ENCODE results near the gene GTF3C1.
"Not testable (repeated sequence)": the region's sequence is repeated elsewhere in the genome, so short reads cannot be mapped to it uniquely, and the experiment has no call there.

The GTF3C1 gene

DNA sequence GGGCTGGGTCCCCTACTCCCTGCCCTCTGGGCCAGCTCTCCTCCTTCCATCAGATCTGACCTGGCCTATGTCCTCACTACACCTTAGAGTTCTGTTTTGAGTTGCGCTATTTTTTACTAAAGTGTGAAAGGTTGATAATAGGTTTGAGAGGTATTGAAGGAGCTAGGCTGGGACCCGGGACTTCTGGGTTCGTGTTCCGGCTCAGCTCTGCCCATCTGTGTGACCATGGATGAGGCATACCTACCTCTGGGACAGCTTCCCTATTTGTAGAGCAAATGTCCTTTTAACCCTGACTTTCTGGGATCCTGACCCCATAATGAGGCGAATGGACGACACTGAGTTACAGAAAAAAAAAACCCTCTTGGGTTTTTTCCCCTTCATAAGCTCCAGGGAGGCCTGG lies 111.8 kb downstream of the GTF3C1 start:
- DNase-seq: no peak

DNA sequence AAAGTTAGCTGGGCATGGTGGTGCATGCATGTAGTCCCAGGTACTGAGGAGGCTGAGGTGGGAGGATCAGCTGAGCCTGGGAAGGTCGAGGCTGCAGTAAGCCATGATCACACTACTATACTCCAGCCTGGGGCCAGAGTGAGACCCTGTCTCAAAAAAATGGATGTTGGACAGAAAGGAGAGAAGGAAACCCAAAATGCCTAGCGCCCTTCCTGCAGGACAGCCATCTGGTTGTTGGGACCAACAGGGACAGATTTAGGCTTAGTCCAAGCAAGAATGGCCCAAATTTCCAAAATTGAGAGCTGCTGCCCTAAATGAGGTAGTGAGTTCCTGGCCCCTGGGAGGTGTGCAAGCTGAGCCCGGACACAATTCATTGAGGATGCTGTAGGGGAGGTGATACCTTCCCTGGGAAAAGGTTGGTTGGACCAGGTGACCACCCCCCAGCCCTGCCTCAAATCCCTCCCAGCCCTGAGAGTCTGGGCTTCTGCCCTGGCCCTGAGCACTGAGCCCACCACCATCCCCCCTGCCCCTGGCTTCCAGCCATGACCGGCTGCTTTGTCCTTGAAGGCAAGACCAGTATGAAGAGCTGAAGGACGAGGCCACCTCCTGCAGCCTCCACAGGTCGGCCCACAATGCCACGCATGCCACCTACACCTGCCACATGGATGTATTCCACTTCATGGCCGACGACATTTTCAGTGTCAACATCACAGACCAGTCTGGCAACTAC lies 112.6 kb downstream of the GTF3C1 start:
- no peak for DNase-seq

DNA sequence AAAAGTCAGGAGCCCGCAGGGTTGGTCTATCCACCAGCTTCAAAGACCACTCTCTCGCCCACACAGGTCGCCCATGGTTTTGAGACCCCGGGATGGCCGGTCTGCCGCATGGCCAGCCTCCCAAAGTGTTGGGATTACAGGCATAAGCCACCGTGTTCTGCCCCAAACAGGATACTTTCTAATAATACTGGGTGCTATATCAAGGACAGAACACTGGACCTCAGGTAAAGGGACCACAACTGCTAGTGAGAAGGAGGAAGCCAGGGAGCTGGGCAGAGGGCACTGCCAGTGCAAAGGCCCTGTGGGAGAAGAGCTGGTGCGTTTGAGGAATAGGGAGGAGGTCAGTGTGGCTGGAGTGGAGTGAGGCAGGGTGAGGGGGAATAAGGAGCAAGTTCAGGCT lies 113.6 kb downstream of the GTF3C1 start:
- DNase-seq: no peak

DNA sequence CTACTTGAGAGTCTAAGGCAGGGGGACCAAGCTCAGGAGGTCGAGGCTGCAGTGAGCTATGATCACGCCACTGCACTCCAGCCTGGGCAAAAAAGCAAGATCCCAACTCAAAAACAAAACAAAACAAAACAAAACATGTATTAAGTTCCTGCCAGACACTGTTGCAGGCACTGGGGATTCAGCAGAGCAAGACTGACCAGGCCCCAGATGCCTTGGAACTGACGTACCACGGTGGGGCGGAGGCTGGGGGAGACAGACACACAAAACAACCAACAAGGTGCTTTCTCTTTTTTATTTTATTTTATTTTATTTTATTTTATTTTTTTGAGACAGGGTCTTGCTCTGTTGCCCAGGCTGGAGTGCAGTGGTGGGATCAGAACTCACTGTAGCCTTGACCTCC lies 114.6 kb downstream of the GTF3C1 start:
- DNase-seq: not testable (repeated sequence)

DNA sequence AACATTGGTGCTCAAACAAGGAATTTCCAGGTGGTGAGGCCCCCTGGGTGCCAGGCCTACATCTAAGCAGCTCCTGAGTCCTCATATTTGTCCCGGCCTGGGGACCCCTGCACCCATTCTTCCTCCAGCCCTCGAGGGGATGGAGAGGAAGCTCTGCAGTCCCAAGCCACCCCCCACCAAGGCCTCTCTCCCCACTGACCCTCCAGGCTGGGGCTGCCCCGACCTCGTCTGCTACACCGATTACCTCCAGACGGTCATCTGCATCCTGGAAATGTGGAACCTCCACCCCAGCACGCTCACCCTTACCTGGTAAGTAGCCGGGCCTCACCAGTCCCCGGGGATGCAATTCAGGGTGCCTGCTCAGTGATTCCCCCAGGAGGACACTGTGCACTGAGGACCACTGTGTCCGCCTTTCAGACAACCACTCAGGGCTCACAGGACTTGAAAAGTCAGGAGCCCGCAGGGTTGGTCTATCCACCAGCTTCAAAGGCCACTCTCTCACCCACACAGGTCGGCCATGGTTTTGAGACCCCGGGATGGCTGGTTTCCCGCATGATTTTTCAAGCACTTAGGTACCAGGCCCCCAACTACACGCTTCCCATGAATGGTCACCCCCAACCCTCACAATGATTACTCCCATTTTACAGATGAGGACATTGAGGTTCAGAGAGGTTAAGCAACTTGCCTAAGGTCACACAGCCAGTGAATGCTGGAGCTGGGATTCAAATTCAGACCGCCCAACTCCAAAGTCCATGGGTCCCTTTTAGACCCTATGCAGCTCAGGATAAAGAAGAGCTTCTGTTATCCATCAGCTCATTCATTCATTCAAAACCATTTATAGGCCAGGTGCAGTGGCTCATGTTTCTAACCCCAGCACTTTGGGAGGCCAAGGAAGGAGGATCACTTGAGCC lies 115.3 kb downstream of the GTF3C1 start:
- DNase-seq: no peak

- no peak for DNase-seq
Observed at GRCh38 chr16:27433636-27434035, 116.1 kb downstream of the GTF3C1 start.

DNA sequence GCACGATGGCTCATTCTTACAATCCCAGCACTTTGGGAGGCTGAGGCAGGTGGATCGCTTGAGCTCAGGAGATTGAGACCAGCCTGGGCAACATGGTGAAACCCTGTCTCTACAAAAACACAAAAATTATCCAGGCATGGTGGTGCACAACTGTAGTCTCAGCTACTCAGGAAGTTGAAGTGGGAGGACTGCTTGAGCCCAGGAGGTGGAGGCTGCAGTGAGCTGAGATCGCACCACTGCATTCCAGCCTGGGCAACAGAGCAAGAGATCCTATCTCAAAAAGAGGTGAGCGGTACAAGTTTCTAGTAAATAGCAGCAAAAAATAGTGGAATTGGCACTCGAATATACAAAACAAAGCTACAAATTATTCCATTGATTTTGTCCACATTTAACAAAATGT lies 116.5 kb downstream of the GTF3C1 start:
- DNase-seq: not testable (repeated sequence)

DNA sequence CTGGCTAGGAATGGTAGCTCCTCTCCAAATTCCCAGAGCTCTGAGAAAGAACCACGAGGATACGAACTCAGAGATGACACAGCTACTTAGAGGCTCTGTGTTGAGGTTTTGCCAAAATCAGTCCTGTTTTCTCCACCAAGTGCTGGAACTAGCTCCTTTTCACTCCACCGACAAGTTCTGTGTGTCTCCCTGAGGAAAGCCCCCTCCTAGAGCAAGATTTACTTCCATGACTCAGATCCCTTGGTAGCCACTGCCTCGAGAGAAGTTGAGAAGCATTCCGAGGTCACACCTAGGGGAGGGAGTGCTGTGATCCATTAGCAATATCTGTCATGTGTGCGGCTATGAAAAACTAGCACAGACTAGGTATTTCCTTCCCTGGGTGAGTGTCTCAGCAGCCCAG lies 117.2 kb downstream of the GTF3C1 start:
- DNase-seq: no peak

- no peak for DNase-seq
Observed at GRCh38 chr16:27431773-27432532, 117.8 kb downstream of the GTF3C1 start.

- no peak for DNase-seq
Observed at GRCh38 chr16:27430923-27431484, 118.7 kb downstream of the GTF3C1 start.

DNA sequence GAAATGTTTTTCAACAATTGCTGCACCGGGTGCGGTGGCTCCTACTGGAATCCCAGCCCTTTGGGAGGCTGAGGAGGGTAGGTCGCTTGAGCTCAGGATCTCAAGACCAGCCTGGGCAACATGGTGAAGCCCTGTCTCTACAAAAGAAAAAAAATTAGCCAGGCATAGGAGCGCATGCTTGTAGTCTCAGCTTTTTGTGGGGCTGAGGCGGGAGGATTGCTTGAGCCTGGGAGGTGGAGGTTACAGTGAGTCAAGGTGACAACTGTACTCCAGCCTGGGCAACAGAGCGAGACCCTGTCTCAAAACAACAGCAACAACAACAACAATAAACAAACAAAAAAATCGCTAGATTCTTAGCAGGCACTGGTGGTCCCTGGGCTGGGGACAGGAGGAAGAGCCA lies 119.2 kb downstream of the GTF3C1 start:
- DNase-seq: no peak

DNA sequence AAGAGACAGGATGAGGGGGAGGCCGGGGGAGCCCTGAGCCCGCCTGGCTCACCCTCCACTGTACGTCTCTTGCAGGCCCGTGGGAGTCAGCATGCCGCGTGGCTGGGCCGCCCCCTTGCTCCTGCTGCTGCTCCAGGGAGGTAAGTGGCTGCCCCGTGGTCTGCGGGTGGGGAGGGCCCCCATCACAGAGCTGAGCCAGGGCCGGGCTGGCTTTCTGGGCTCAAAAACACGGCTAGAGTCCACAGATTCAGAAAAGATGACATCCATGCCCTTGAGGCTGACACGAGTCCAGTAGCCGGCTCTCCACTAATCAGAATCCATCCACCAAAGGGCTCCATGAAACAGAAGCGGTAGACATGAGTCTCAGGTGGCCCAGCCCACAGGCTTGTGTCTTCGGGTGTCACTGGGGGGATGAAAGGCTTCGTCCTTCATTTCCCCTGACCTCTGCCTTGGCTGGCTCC lies 119.7 kb downstream of the GTF3C1 start:
- no peak for DNase-seq

DNA sequence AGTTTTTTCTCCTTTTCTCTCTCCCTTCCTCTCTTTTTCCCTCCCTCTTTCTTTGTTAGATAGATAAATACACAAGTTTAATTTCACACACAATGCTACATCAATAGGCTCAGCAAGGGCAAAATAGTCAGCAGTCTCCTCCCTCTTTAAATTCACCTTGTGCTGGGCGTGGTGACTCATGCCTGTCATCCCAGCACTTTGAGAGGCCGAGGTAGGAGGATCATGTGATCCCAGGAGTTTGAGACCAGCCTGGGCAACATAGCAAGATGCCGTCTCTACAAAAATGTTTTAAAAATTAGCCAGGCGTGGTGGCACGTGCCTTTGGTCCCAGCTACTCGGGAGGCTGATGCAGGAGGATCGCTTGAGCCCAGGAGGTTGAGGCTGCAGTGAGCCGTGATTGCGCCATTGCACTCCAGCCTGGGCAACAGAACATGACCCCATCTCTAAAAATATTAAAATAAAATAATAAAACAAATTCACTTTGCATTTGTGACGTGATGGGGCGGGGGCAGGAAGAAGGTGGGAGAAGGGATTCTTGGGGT lies 120.3 kb downstream of the GTF3C1 start:
- no peak for DNase-seq

- no peak for DNase-seq
Observed at GRCh38 chr16:27428026-27428785, 121.5 kb downstream of the GTF3C1 start.

GRCh38 chr16:27427538-27427937 lies 122.2 kb downstream of the GTF3C1 start:
- DNase-seq: no peak

DNA sequence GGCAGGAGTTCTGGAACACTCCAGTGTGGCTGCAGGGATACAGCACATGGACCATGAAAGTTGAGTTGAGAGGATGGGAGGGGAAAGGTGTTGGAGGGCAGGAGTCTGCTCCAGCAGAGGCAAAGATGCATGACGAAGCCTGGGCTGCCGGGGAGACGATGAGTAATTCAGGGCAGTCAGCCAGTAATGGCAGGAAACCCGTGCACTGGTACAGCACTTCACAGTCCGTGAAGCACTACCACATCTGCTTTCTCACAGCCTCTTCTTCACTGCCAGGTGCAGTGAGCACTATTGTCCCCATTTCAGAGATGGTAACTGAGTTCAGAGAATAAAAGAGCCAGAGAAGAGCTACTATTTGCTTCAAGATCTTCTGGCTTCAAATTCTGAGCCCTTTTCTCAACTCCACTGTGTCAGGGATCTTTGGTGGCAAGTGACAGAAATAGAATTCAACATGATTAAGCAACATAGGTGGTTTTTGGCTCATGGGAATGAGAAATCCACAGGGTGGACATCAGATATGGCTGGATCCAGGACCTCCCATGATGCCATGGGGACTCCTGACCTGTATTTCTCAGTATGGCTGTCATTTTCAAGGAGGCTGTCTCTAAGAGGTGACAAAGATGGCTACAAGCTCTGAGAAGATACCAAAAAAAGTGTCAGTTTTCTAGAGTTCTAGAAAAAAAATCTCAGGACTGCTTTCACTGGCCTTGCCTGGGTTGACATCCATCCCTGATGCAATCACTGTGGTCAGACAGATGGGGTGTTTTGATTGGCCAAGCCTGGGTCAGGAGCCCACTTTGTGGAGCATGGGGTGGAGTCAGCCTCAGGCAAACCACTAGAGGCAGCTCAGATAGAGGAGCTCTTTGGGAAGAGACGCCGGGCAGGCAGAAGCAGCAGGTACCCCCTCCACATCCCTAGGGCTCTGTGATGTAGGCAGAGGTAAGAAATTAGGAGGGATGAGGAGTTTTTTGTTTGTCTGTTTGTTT lies 123.0 kb downstream of the GTF3C1 start:
- DNase-seq: peak; percentile 86

- no peak for DNase-seq
Observed at GRCh38 chr16:27425961-27426360, 123.8 kb downstream of the GTF3C1 start.

DNA sequence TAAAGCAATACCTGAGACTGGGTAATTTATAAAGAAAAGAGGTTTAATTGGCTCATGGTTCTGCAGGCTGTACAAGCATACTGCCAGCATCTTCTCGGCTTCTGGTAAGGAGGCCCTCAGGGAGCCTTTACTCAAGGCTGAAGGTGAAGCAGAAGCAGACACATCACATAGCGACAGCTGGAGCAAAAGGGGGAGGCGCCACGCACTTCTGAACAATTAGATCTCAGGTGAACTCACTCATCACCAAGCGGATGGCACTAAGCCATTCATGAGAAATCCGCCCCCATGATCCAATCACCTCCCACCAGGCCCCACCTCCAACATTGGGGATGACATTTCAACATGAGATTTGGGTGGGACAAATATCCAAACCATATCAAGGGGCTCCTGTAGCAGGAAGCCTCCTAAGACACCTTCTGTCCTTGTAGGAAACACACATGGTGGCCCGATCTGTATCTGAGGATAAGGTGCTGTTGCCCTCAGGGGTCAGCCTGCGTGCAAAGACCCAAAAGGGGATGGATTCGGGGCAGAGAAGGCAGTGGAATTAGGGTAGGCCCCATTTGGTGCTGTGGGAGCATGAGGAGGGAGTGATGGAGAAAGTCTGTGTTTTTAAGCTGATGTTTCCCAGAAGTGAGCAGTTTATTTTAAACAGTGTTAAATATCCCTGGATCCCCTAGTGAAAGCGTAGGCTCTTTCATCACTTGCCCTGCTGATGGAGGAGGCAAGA lies 124.8 kb downstream of the GTF3C1 start:
- no peak for DNase-seq

DNA sequence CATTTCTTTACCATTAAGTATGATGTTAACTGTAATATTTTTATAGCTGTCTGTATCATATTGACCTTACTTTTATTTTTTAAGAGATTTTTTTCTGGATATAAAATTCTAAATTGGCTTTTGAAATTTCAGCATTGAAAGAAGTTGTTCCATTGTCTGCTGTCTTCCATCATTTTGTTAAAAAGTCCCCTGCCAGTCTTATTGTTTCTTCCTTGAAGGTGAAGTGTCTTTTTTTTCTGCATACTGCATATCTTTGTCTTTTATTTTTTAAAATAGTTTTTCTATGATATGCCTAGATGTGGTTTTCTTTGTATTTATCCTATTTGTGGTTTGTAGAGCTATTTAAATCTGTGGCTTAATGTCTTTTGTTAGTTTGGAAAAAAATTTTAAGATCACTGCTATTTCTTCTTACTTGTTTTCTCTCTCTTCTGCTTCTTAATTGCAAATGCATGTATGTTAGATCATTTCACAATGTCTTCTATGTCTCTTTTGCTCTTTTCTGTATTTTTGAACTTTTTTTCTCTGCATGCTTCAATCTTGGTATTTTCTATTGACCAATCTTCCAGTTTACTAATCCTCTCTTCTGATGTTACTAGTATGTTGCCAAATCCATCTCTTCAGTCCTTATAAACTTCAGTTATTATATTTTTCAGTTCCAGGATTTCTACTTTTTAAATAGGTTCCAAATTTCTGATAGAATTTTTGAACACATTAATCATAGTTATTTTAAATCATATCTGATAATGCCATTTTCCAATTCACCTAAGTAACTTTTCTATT lies 127.6 kb downstream of the GTF3C1 start:
- DNase-seq: no peak

Measured in CD4-positive, alpha-beta T cell treated with Interleukin-4 for 4 hours (primary cell).